HCT116 (cell line): Measurements from ENCODE around the gene SPATA31E1. TPM values are rescaled to one million over a fixed set of nuclear protein-coding genes. Genes with fewer than 3 reads are reported as not detected.

ENCODE experiments used
- ATAC-seq: fragments of 200-7000 bp; cut with Tn5 transposase; 2 replicates; pipeline ENCODE4 v1.9.1; 2020; ENCODE audit warnings: mild to moderate bottlenecking, moderate library complexity
- BruUV-seq: library from RNA; stranded (reverse); fragments of 400-500 nt; replicated peaks from 2 replicates; lab custom pipeline; 2021; lab: Mats Ljungman, UMichigan
- CTCF ChIA-PET: fragments of 300-600 bp; sonication (Branson Sonifier 250); formaldehyde crosslinking; loops from one replicate; lab custom pipeline; 2021; ENCODE audit warnings: antibody characterized with exemption; lab: Charles Lee
- POLR2A ChIA-PET: fragments of 300-600, 350-600 bp; sonication (Branson Sonifier 250); formaldehyde crosslinking; loops from one replicate; lab custom pipeline; 2021; ENCODE audit warnings: antibody characterized with exemption; lab: Charles Lee
- RAD21 ChIA-PET, 2 experiments: fragments of 300-600 bp; sonication (Branson Sonifier 250); formaldehyde crosslinking; loops; one replicate each; lab custom pipeline; 2023; ENCODE audit warnings: low total read pairs in 2 of 2; ENCODE audit not compliant: uncharacterized antibody in 2 of 2, unreplicated experiment in 2 of 2, low non-redundant PET in 1 of 2; lab: Charles Lee
- DNase-seq: peaks from one replicate; pipeline ENCODE4 v3.0.0-alpha.2; 2010; ENCODE audit warnings: low read depth, low spot score
- H2AFZ ChIP-seq: fragments of 200-600 bp; shearing (Covaris generic), sonication (generic); 2 replicates; pipeline ENCODE4 v1.6.1; 2017; ENCODE audit warnings: low read depth, mixed run types, mixed read lengths, antibody characterized with exemption, low read length; ENCODE audit not compliant: poor library complexity, severe bottlenecking
- H3K27ac ChIP-seq: 2 replicates; pipeline ENCODE4 v1.5.1; 2012; ENCODE audit warnings: low read depth, low read length
- H3K27me3 ChIP-seq: fragments of 200-600 bp; sonication (generic); 2 replicates; pipeline ENCODE4 v1.6.1; 2016; ENCODE audit warnings: mixed run types, low read length, mixed read lengths; ENCODE audit not compliant: insufficient read depth
- H3K36me3 ChIP-seq, 2 experiments: fragments of 200-500 bp in 1 of 2; fragments of 200-600 bp in 1 of 2; sonication (Bioruptor generic) in 1 of 2; sonication (generic) in 1 of 2; 2 replicates each; pipeline versions ENCODE4 v1.5.1 to v1.6.1; 2014 to 2016; ENCODE audit warnings: low read length in 2 of 2, inconsistent platforms in 1 of 2, mixed read lengths in 1 of 2, mixed run types in 1 of 2; ENCODE audit not compliant: insufficient read depth in 2 of 2, control insufficient read depth in 1 of 2
- H3K4me1 ChIP-seq, 2 experiments: fragments of 200-600 bp in 1 of 2; sonication (generic) in 1 of 2; 2 replicates each; pipeline versions ENCODE4 v1.5.1 to v1.6.1; 2012 to 2017; ENCODE audit warnings: low read length in 2 of 2, inconsistent platforms in 1 of 2, mild to moderate bottlenecking in 1 of 2, mixed read lengths in 1 of 2, mixed run types in 1 of 2, moderate library complexity in 1 of 2; ENCODE audit not compliant: insufficient read depth in 2 of 2, control insufficient read depth in 1 of 2
- H3K4me2 ChIP-seq: fragments of 200-600 bp; sonication (generic); 2 replicates; pipeline ENCODE4 v1.6.1; 2017; ENCODE audit warnings: mixed run types, low read length, mixed read lengths
- H3K4me3 ChIP-seq, 2 experiments: fragments of 200-600 bp in 1 of 2; sonication (generic) in 1 of 2; replicated peaks in 1 of 2; 2 replicates each; pipeline ENCODE4 v1.5.1; 2011 to 2016; ENCODE audit warnings: low read length in 2 of 2, control low read depth in 1 of 2, low read depth in 1 of 2, mild to moderate bottlenecking in 1 of 2, mixed read lengths in 1 of 2, mixed run types in 1 of 2
- H3K79me2 ChIP-seq: fragments of 200-600 bp; sonication (generic); 2 replicates; pipeline ENCODE4 v1.6.1; 2017; ENCODE audit warnings: mild to moderate bottlenecking, mixed run types, low read length, moderate library complexity, mixed read lengths; ENCODE audit not compliant: insufficient read depth
- H3K9ac ChIP-seq: fragments of 200-600 bp; sonication (generic); 2 replicates; pipeline ENCODE4 v1.6.1; 2016; ENCODE audit warnings: low read length, mixed read lengths
- H3K9me2 ChIP-seq: fragments of 200-600 bp; sonication (generic), shearing (Covaris generic); 2 replicates; pipeline ENCODE4 v1.6.1; 2017; ENCODE audit warnings: mixed run types, mild to moderate bottlenecking, moderate library complexity; ENCODE audit not compliant: insufficient read depth
- H3K9me3 ChIP-seq, 2 experiments: fragments of 200-500 bp in 1 of 2; fragments of 200-600 bp in 1 of 2; sonication (Bioruptor generic) in 1 of 2; sonication (generic) in 1 of 2; 2 replicates each; pipeline ENCODE4 v1.6.1; 2014 to 2017; ENCODE audit warnings: low read length in 2 of 2, mixed read lengths in 2 of 2, inconsistent platforms in 1 of 2, low read depth in 1 of 2, mild to moderate bottlenecking in 1 of 2, mixed run types in 1 of 2, moderate library complexity in 1 of 2; ENCODE audit not compliant: control insufficient read depth in 1 of 2, insufficient read depth in 1 of 2
- H4K20me1 ChIP-seq: fragments of 200-600 bp; sonication (generic), shearing (Covaris generic); 2 replicates; pipeline ENCODE4 v1.6.1; 2017; ENCODE audit warnings: mixed run types, mild to moderate bottlenecking, moderate library complexity; ENCODE audit not compliant: insufficient read depth
- EZH2phosphoT487 ChIP-seq: fragments of 200-600 bp; IDR thresholded peaks from 2 replicates; pipeline ENCODE4 v1.6.1; 2018; ENCODE audit warnings: antibody characterized with exemption, borderline replicate concordance
- FOSL1 ChIP-seq: IDR thresholded peaks from 2 replicates; pipeline ENCODE4 v1.6.1; 2012; ENCODE audit warnings: low read depth
- JUND ChIP-seq: IDR thresholded peaks from 2 replicates; pipeline ENCODE4 v1.6.1; 2012
- RAD21 ChIP-seq: IDR thresholded peaks from 2 replicates; pipeline ENCODE4 v1.6.1; 2012; ENCODE audit warnings: low read depth, mild to moderate bottlenecking
- SIN3A ChIP-seq: IDR thresholded peaks from 2 replicates; pipeline ENCODE4 v1.6.1; 2012; ENCODE audit warnings: low read depth
- YY1 ChIP-seq: IDR thresholded peaks from 2 replicates; pipeline ENCODE4 v1.6.1; 2011; ENCODE audit warnings: low read length, low read depth, moderate library complexity, mild to moderate bottlenecking; ENCODE audit not compliant: insufficient replicate concordance; ENCODE audit errors: extremely low read depth
- ZNF274 ChIP-seq: fragments of 200-500 bp; sonication (Bioruptor generic); IDR thresholded peaks from 2 replicates; pipeline ENCODE4 v1.6.1; 2014; ENCODE audit warnings: mild to moderate bottlenecking, low read depth, low read length, inconsistent platforms
- intact Hi-C: fragments of 100-400 bp; cut with micrococcal nuclease; formaldehyde crosslinking; loops from 2 replicates; pipeline ENCODE4 v1.10.0; 2022
- total RNA-seq: library from RNA; stranded (reverse); gene quantifications from one replicate; pipeline ENCODE4 v1.2.1, GENCODE V29; 2021; ENCODE audit not compliant: unreplicated experiment
- TF ChIP-seq, protein P1 (sequence below): IDR thresholded peaks from 2 replicates; pipeline ENCODE4 v1.6.1; 2011; ENCODE audit warnings: mild to moderate bottlenecking, low read length, moderate library complexity; ENCODE audit not compliant: insufficient replicate concordance; ENCODE audit errors: extremely low read depth
- TF ChIP-seq, protein P2 (sequence below): IDR thresholded peaks from 2 replicates; pipeline ENCODE4 v1.6.1; 2012; ENCODE audit warnings: low read depth
- TF ChIP-seq, protein P3 (sequence below), 3 experiments: fragments of 200-600 bp in 1 of 3; sonication (generic) in 1 of 3; IDR thresholded peaks in 2 of 3; conservative IDR thresholded peaks in 1 of 3; 2 replicates each; pipeline ENCODE4 v1.5.1; 2012 to 2017; ENCODE audit warnings: low read depth in 2 of 3, low read length in 2 of 3, antibody characterized with exemption in 1 of 3, borderline replicate concordance in 1 of 3, control low read depth in 1 of 3, mild to moderate bottlenecking in 1 of 3, mixed read lengths in 1 of 3, mixed run types in 1 of 3, moderate library complexity in 1 of 3; ENCODE audit not compliant: insufficient read depth in 1 of 3

The SPATA31E1 gene
- total RNA-seq, 1 experiment from 2014 or later = not detected

DNA sequence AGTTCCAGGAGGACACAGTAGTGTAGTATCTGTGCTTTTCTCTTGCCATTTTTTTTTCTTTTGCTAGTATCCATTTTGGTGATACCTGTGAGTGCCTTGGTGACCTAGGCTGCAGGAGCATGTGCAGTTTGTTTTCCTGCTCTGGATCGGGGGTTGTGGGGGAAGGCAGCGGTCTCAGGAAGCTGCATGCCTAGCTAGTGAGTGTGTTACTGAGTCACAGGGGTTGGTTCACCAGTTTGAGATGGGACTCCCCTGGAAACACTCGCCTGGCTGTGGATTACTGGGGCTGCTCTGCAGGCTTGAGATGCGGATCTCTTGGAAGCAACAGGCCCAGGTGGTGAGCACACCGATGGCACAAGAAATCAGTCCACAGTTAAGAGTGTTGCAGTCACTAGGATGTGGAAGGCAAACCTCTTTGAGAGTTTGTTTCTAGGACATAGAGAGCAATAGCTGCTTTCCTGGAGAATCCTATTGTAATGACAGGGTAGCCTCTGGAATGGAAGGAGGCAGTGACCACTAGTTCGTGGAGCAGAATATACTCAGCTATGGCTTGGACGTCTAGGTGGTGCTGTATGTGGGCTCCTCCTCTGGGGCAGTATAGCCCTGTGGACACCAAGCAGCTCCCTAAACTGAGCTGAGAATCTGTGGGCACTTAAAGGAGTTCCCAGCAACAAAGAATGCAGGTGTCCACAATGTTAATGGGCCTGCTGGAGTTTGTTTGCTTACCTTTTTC lies 20.0 kb upstream of the SPATA31E1 start:
- BruUV-seq = no TSS peak
- Histone ChIP-seq H3K4me2 (peak overlapping the region; percentile 67), H2AFZ (peak overlapping the region; percentile 75), H3K4me1 (peaks cover 3 to 19% of the 10 kb centered on the region in 2 experiments; a peak in 3 of 4 replicates), H3K9me3 (no peaks in the 10 kb centered on the region)
- intact Hi-C loops = no loop called here
- POLR2A ChIA-PET = no interaction called here
- ATAC-seq = peak; percentile 89
- peak; percentile 62 for TF ChIP-seq FOSL1
- peak; percentile 61 for TF ChIP-seq JUND
- TF ChIP-seq, protein P1, sequence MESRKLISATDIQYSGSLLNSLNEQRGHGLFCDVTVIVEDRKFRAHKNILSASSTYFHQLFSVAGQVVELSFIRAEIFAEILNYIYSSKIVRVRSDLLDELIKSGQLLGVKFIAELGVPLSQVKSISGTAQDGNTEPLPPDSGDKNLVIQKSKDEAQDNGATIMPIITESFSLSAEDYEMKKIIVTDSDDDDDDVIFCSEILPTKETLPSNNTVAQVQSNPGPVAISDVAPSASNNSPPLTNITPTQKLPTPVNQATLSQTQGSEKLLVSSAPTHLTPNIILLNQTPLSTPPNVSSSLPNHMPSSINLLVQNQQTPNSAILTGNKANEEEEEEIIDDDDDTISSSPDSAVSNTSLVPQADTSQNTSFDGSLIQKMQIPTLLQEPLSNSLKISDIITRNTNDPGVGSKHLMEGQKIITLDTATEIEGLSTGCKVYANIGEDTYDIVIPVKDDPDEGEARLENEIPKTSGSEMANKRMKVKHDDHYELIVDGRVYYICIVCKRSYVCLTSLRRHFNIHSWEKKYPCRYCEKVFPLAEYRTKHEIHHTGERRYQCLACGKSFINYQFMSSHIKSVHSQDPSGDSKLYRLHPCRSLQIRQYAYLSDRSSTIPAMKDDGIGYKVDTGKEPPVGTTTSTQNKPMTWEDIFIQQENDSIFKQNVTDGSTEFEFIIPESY = no peak
- TF ChIP-seq, all 23 proteins: peak for 2
- ChIA-PET CTCF (no interaction called here), RAD21 (no interaction called here)
- no peak overlapping the region for H3K4me3 ChIP-seq
- no peak overlapping the region for H3K27ac ChIP-seq
- peak overlapping the region; percentile 20; the same call in 1 of the 2 replicates for H3K9ac ChIP-seq
- H3K36me3 ChIP-seq = no peaks in the 10 kb centered on the region
- no peaks in the 10 kb centered on the region for H3K27me3 ChIP-seq
- H3K79me2 ChIP-seq = no peaks in the 10 kb centered on the region
- DNase-seq = peak; percentile 35
- no peaks in the 10 kb centered on the region for H4K20me1 ChIP-seq
- no peaks in the 10 kb centered on the region for H3K9me2 ChIP-seq

DNA sequence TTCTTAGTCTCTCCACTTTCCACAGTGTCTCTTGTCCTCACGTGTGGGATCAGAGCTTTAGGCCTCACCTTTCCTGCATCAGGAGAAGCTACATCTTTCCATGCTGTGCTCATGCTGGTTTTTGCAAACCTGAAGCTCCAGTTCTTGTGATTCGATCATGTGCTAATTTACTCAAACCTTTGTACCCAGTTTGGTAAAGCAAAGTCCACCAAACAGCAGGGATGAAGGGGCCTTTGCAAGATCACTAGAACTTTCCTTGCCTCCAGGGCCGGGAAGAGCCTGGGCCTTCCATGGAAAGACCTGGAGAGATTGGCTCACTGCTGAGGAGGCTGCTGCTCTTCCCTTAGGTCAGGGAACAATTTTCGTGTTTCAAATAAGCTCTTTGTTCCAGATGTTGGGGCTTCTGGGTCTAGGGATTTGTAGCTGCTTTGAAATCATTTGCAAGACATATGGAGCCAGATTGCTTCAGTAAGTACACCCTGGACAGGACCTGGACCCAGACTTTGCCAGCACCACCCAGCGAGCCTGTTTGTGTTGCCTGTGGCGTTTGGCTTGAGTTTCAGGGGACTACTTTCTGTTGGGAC lies 18.7 kb upstream of the SPATA31E1 start:
- Histone ChIP-seq H3K27ac (no peak overlapping the region), H3K4me2 (no peak overlapping the region)
- ATAC-seq = no peak
- no peak for TF ChIP-seq RAD21
- no peak for TF ChIP-seq YY1
- TF ChIP-seq, protein P2, sequence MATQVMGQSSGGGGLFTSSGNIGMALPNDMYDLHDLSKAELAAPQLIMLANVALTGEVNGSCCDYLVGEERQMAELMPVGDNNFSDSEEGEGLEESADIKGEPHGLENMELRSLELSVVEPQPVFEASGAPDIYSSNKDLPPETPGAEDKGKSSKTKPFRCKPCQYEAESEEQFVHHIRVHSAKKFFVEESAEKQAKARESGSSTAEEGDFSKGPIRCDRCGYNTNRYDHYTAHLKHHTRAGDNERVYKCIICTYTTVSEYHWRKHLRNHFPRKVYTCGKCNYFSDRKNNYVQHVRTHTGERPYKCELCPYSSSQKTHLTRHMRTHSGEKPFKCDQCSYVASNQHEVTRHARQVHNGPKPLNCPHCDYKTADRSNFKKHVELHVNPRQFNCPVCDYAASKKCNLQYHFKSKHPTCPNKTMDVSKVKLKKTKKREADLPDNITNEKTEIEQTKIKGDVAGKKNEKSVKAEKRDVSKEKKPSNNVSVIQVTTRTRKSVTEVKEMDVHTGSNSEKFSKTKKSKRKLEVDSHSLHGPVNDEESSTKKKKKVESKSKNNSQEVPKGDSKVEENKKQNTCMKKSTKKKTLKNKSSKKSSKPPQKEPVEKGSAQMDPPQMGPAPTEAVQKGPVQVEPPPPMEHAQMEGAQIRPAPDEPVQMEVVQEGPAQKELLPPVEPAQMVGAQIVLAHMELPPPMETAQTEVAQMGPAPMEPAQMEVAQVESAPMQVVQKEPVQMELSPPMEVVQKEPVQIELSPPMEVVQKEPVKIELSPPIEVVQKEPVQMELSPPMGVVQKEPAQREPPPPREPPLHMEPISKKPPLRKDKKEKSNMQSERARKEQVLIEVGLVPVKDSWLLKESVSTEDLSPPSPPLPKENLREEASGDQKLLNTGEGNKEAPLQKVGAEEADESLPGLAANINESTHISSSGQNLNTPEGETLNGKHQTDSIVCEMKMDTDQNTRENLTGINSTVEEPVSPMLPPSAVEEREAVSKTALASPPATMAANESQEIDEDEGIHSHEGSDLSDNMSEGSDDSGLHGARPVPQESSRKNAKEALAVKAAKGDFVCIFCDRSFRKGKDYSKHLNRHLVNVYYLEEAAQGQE = no peak
- no peak for TF ChIP-seq SIN3A
- TF ChIP-seq, protein P3, sequence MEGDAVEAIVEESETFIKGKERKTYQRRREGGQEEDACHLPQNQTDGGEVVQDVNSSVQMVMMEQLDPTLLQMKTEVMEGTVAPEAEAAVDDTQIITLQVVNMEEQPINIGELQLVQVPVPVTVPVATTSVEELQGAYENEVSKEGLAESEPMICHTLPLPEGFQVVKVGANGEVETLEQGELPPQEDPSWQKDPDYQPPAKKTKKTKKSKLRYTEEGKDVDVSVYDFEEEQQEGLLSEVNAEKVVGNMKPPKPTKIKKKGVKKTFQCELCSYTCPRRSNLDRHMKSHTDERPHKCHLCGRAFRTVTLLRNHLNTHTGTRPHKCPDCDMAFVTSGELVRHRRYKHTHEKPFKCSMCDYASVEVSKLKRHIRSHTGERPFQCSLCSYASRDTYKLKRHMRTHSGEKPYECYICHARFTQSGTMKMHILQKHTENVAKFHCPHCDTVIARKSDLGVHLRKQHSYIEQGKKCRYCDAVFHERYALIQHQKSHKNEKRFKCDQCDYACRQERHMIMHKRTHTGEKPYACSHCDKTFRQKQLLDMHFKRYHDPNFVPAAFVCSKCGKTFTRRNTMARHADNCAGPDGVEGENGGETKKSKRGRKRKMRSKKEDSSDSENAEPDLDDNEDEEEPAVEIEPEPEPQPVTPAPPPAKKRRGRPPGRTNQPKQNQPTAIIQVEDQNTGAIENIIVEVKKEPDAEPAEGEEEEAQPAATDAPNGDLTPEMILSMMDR (IDR thresholded peaks at IDR 0.05 in 2 of 3, conservative IDR thresholded peaks at IDR 0.05 in 1 of 3; ENCODE audit: borderline replicate concordance in 1 of 3, insufficient read depth in 1 of 3, low read depth in 2 of 3, low read length in 2 of 3) = no peak
- no peak for TF ChIP-seq EZH2phosphoT487
- no peak for TF ChIP-seq ZNF274

More for the DNA sequence above, 18.7 kb upstream of the SPATA31E1 start:
- no peaks in the 10 kb centered on the region for H3K27me3 ChIP-seq
- no peaks in the 10 kb centered on the region for H3K9me3 ChIP-seq
- intact Hi-C loops = no loop called here
- H2AFZ ChIP-seq = no peak overlapping the region
- H3K79me2 ChIP-seq = no peaks in the 10 kb centered on the region
- BruUV-seq = no TSS peak
- H3K4me1 ChIP-seq = peaks cover 3 to 19% of the 10 kb centered on the region in 2 experiments; a peak in 3 of 4 replicates
- H3K4me3 ChIP-seq = no peak overlapping the region
- POLR2A ChIA-PET = no interaction called here
- H4K20me1 ChIP-seq = no peaks in the 10 kb centered on the region
- no peak for DNase-seq
- CTCF ChIA-PET = no interaction called here
- H3K36me3 ChIP-seq = no peaks in the 10 kb centered on the region
- no peaks in the 10 kb centered on the region for H3K9me2 ChIP-seq
- RAD21 ChIA-PET = no interaction called here
- H3K9ac ChIP-seq = no peak overlapping the region
